Thyroid gland (tissue), 4 donors: Measurements from ENCODE around the gene FOXL3.

Experiments
- POLR2A ChIP-seq, 2 donors: fragments of 450-650 bp; IDR thresholded peaks; one replicate each; pipeline ENCODE4 v1.6.1; 2017; ENCODE audit warnings: antibody characterized with exemption in 2 of 2, mild to moderate bottlenecking in 2 of 2, moderate library complexity in 1 of 2
- TF ChIP-seq, protein P1 (sequence below), 6 experiments: fragments of 200-600 bp in 3 of 6; fragments of 450-650 bp in 3 of 6; sonication (generic) in 3 of 6; IDR thresholded peaks; one replicate each; pipeline ENCODE4 v1.5.1; 2016 to 2019; ENCODE audit warnings: antibody characterized with exemption in 6 of 6, mild to moderate bottlenecking in 2 of 6, inconsistent platforms in 1 of 6, moderate library complexity in 1 of 6

- TF ChIP-seq, protein P1, sequence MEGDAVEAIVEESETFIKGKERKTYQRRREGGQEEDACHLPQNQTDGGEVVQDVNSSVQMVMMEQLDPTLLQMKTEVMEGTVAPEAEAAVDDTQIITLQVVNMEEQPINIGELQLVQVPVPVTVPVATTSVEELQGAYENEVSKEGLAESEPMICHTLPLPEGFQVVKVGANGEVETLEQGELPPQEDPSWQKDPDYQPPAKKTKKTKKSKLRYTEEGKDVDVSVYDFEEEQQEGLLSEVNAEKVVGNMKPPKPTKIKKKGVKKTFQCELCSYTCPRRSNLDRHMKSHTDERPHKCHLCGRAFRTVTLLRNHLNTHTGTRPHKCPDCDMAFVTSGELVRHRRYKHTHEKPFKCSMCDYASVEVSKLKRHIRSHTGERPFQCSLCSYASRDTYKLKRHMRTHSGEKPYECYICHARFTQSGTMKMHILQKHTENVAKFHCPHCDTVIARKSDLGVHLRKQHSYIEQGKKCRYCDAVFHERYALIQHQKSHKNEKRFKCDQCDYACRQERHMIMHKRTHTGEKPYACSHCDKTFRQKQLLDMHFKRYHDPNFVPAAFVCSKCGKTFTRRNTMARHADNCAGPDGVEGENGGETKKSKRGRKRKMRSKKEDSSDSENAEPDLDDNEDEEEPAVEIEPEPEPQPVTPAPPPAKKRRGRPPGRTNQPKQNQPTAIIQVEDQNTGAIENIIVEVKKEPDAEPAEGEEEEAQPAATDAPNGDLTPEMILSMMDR (IDR thresholded peaks at IDR 0.05), result no peak
- TF ChIP-seq POLR2A (IDR thresholded peaks at IDR 0.05), result no peak
These were observed 32.7 kb downstream of the FOXL3 start for GRCh38 chr7:322708-323111.
